ENCODE data around the gene RANGAP1. TPM values are rescaled to one million over a fixed set of nuclear protein-coding genes. Genes with fewer than 3 reads are reported as not detected.

The RANGAP1 gene
- total RNA-seq, 1 experiment from 2014 or later, result 100 TPM

- DNase-seq (ENCODE audit: low spot score), result no peak
Observed at GRCh38 chr22:41234815-41235695, 50.9 kb downstream of the RANGAP1 start.

- DNase-seq (ENCODE audit: low spot score), result no peak
Observed at GRCh38 chr22:41231369-41231768, 54.6 kb downstream of the RANGAP1 start.

GRCh38 chr22:41230401-41230785 lies 55.6 kb downstream of the RANGAP1 start:
- DNase-seq (ENCODE audit: low spot score), result no peak

- DNase-seq (ENCODE audit: low spot score), result no peak
Observed at GRCh38 chr22:41229730-41230400, 56.1 kb downstream of the RANGAP1 start.

GRCh38 chr22:41229215-41229614 lies 56.8 kb downstream of the RANGAP1 start:
- no peak for DNase-seq (ENCODE audit: low spot score)

- no peak for DNase-seq (ENCODE audit: low spot score)
Observed at GRCh38 chr22:41226723-41227655, 59.0 kb downstream of the RANGAP1 start.

- DNase-seq (ENCODE audit: low spot score), result no peak
Observed at GRCh38 chr22:41223535-41223934, 62.5 kb downstream of the RANGAP1 start.

- no peak for DNase-seq (ENCODE audit: low spot score)
Observed at GRCh38 chr22:41222846-41223507, 63.0 kb downstream of the RANGAP1 start.

GRCh38 chr22:41217553-41218157 lies 68.3 kb downstream of the RANGAP1 start:
- DNase-seq (ENCODE audit: low spot score), result peak; percentile 52

GRCh38 chr22:41216984-41217383 lies 69.0 kb downstream of the RANGAP1 start:
- no peak for DNase-seq (ENCODE audit: low spot score)

- DNase-seq (ENCODE audit: low spot score), result no peak
Observed at GRCh38 chr22:41215926-41216325, 70.1 kb downstream of the RANGAP1 start.

- DNase-seq (ENCODE audit: low spot score), result no peak
Observed at GRCh38 chr22:41215409-41215808, 70.6 kb downstream of the RANGAP1 start.

- DNase-seq (ENCODE audit: low spot score), result no peak
Observed at GRCh38 chr22:41206719-41207118, 79.3 kb downstream of the RANGAP1 start.

- DNase-seq (ENCODE audit: low spot score), result peak; percentile 83
Observed at GRCh38 chr22:41204992-41205900, 80.7 kb downstream of the RANGAP1 start, which contains the start of gene L3MBTL2. Gene L3MBTL2, plus strand, starts transcription at chr22:41205312. Its CDS starts 51 bp downstream, at chr22:41205363.

GRCh38 chr22:41204066-41204465 lies 81.9 kb downstream of the RANGAP1 start:
- DNase-seq (ENCODE audit: low spot score), result no peak

GRCh38 chr22:41203118-41203517 lies 82.9 kb downstream of the RANGAP1 start:
- no peak for DNase-seq (ENCODE audit: low spot score)

- DNase-seq (ENCODE audit: low spot score), result no peak
Observed at GRCh38 chr22:41201141-41201540, 84.8 kb downstream of the RANGAP1 start.

- peak; percentile 26 for DNase-seq (ENCODE audit: low spot score)
Observed at GRCh38 chr22:41198027-41198580, 87.9 kb downstream of the RANGAP1 start.
